ENCODE results near the gene SULT6B1. TPM values are rescaled to one million over a fixed set of nuclear protein-coding genes. Genes with fewer than 3 reads are reported as not detected.
"Not testable (repeated sequence)": the region's sequence is repeated elsewhere in the genome, so short reads cannot be mapped to it uniquely, and the experiment has no call there.

SULT6B1 gene
- total RNA-seq (not detected), total RNA-seq (0 reads per million in 2 donors)

DNA sequence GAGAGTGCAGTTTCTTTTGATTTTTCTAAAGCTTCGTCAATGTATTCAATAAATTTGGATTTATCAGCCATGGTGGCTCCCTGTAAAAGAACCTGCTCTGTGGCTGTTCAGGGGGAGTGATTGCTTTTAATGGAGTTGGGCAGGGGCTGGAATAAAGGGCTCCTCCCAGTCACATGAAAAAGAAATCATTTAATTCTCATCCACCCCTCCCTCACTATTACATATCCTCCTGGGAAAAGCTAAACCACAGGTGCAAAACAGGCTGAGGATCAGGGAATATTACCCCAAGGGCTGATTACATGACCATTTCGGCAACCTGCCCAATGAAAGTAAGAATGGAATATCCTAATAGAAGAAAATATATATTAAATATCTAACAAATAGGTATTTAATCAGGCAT lies at the start of gene SULT6B1:
SULT6B1 (minus strand) TSS at position 101 of the 400 bp plus-strand sequence; CDS start at position 71, 30 bp downstream.
- H3K9me3 ChIP-seq (ENCODE audit: control insufficient read depth, low read length, poor library complexity, severe bottlenecking): no peaks in the 10 kb centered on the region
- no peak within 1 kb of the TSS for H3K27ac Mint-ChIP-seq
- H3K27me3 Mint-ChIP-seq: peaks cover 23% of the 10 kb centered on the region
- H3K4me3 Mint-ChIP-seq: no peak within 1 kb of the TSS
- peaks cover 2% of the 10 kb centered on the region for H3K4me1 Mint-ChIP-seq
- no peak for ATAC-seq
- no peak for DNase-seq
- H3K36me3 Mint-ChIP-seq (ENCODE audit: low read depth): peaks cover 2% of the 10 kb centered on the region

- DNase-seq: no peak
- Mint-ChIP-seq H3K27me3 (no peaks in the 10 kb centered on the region), H3K27ac (no peak overlapping the region), H3K4me3 (no peak overlapping the region), H3K36me3 (ENCODE audit: low read depth) (peaks cover 7% of the 10 kb centered on the region), H3K4me1 (peaks cover 17% of the 10 kb centered on the region)
- no peaks in the 10 kb centered on the region for H3K9me3 ChIP-seq (ENCODE audit: control insufficient read depth, low read length, poor library complexity, severe bottlenecking)
- no peak for ATAC-seq
These were observed 43.9 kb upstream of the SULT6B1 start for GRCh38 chr2:37232131-37232933.

DNA sequence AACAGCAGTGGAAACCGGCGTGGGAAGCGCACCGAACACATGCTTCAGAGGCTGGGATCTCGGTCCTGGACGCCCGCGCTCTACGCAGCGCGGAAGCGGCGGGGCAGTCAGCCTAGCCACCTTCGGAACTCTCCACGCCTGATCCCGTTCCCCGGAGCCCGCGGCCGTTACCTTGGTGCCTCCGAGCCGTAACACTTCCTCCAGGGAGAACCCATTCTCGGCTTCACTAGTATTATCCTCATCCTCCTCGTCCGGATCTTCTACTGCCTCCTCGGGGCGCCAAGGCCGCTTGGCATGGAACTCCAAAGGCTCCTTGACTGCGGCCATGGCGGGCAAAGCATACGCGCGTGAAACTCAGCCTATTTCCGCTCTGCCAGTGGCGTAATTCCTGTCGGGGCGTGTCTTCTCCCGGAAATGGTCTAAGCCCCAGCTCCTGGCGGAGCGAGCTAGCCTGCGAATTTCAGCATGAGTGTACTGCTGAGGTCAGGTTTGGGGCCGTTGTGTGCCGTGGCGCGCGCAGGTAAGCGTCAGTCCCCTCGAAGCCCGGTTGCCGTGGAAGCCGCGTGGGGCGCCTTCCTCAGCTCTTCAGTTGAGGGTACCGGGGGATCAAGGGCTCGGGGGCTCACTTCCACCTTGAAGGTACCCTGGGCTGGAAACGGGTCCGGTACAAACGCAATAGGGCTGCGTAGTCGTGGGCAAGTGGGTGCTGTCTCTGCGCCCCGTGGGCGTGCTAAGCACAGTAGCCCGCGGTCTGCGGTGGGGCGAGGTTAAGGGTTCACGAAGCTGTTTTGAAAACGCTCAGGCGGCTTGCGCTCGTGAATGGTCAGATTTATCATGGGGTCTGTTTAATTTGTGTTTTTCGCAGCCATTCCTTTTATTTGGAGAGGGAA lies 43.0 kb upstream of the SULT6B1 start, which contains the start of the genes CEBPZ and NDUFAF7:
CEBPZ (minus strand) TSS at position 356 of the 890 bp plus-strand sequence; CDS start at position 327, 29 bp downstream.
NDUFAF7 (plus strand) TSS at position 418 of the 890 bp plus-strand sequence; CDS start at position 466, 48 bp downstream.
- Mint-ChIP-seq H3K36me3 (ENCODE audit: low read depth) (peaks cover 11% of the 10 kb centered on the region), H3K4me1 (peaks cover 20% of the 10 kb centered on the region), H3K27me3 (no peaks in the 10 kb centered on the region), H3K4me3 (no peak within 1 kb of the TSS), H3K27ac (no peak within 1 kb of the TSS)
- DNase-seq (peak; percentile 70 to 77 (median 74)), ATAC-seq (peak; percentile 91)
- no peaks in the 10 kb centered on the region for H3K9me3 ChIP-seq (ENCODE audit: control insufficient read depth, low read length, poor library complexity, severe bottlenecking)

DNA sequence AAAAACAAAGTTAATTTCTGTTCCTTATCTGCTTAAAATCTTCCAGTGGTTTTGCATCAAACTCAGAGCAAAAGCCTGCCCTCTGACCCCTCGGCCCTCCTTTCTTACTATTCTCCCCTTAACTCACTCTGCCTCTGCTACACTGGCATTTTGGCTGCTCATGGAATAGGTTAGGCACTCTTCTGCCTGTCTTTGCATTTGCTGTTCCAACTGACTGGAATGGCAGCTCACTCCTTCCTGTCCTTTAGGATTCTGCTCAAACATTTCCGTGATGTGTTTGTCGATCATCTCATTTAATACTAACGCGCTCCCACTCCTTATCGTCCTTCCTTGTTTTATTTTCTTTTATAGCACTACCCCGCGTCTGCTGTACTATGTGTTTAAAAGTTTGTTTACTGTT lies 42.1 kb upstream of the SULT6B1 start:
- H3K27me3 Mint-ChIP-seq: no peaks in the 10 kb centered on the region
- DNase-seq (no peak), ATAC-seq (no peak)
- H3K9me3 ChIP-seq (ENCODE audit: control insufficient read depth, low read length, poor library complexity, severe bottlenecking): no peaks in the 10 kb centered on the region
- peaks cover 23% of the 10 kb centered on the region for H3K4me1 Mint-ChIP-seq
- H3K4me3 Mint-ChIP-seq: no peak overlapping the region
- H3K27ac Mint-ChIP-seq: no peak overlapping the region
- peaks cover 8% of the 10 kb centered on the region for H3K36me3 Mint-ChIP-seq (ENCODE audit: low read depth)

DNA sequence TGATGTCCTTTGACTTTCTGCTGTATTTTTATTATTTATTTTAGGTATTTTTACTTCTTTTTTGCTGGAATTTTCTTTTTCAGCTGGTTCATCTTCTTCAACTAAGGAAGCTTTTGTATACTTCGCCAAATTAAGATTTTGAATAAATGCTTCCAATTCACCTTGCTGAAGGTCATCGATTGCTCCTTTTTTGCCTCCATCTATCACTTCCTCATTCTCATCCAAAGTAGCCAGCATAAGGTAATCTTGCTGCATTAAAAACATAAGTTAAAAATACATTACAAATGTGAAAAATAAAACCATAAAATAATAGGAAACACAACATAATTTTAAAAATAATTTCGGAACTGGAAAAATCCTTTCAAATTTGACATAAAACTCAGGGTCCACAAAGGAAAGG lies 40.3 kb upstream of the SULT6B1 start:
- H3K27ac Mint-ChIP-seq: no peak overlapping the region
- ATAC-seq (no peak), DNase-seq (no peak)
- no peaks in the 10 kb centered on the region for H3K9me3 ChIP-seq (ENCODE audit: control insufficient read depth, low read length, poor library complexity, severe bottlenecking)
- H3K4me3 Mint-ChIP-seq: no peak overlapping the region
- H3K27me3 Mint-ChIP-seq: no peaks in the 10 kb centered on the region
- peaks cover 26% of the 10 kb centered on the region for H3K4me1 Mint-ChIP-seq
- H3K36me3 Mint-ChIP-seq (ENCODE audit: low read depth): peaks cover 6% of the 10 kb centered on the region

DNA sequence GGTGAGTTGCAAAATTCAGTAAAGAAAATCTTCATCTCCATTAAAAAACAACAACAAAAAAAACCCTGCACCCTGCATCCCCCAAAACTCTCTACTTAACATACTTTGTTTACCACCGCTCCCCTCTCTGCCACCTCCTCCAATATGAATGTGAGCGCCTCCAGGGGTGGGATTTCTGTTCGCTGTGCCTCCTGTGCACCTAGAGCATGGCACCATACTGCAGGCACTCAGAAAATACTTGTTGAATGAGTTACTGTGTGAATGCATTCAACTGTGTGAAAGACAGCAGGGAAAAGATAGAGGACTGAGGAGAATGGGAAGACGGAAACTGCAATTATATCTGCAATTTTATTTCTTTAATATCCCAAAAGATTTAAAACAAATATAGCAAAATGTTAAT lies 38.4 kb upstream of the SULT6B1 start:
- Mint-ChIP-seq H3K4me3 (no peak overlapping the region), H3K27me3 (no peaks in the 10 kb centered on the region), H3K27ac (peak overlapping the region; percentile 24), H3K4me1 (peaks cover 37% of the 10 kb centered on the region), H3K36me3 (ENCODE audit: low read depth) (peaks cover 9% of the 10 kb centered on the region)
- DNase-seq: no peak
- H3K9me3 ChIP-seq (ENCODE audit: control insufficient read depth, low read length, poor library complexity, severe bottlenecking): no peaks in the 10 kb centered on the region
- ATAC-seq: no peak

GRCh38 chr2:37225129-37225528 lies 36.7 kb upstream of the SULT6B1 start:
- Mint-ChIP-seq H3K27ac (peak overlapping the region; percentile 37), H3K4me3 (peak overlapping the region; percentile 28), H3K4me1 (peaks cover 37% of the 10 kb centered on the region)
- DNase-seq; ATAC-seq; H3K9me3 ChIP-seq (ENCODE audit: control insufficient read depth, low read length, poor library complexity, severe bottlenecking); H3K27me3 Mint-ChIP-seq; H3K36me3 Mint-ChIP-seq (ENCODE audit: low read depth): not testable (repeated sequence)

DNA sequence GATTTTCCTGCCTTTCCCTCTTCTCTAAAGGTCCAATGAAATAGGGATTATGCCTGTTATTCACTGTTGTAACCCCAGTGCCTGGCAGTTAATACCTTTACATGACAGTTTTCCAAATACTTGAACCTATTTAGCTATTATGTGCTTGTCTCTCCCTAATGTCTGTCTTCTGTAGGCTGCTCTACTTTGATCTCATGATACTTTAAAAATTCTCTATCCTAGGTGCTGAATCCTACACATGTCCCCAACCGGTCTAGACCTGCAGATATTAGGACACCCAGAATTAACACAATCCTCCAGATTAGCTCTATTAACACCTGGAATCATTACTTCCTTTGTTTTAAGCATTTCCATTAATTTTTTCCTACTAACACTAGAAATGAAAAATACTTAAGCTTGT lies 35.6 kb upstream of the SULT6B1 start:
- no peak for ATAC-seq
- peaks cover 33% of the 10 kb centered on the region for H3K4me1 Mint-ChIP-seq
- H3K27me3 Mint-ChIP-seq: no peaks in the 10 kb centered on the region
- peak overlapping the region; percentile 37 for H3K27ac Mint-ChIP-seq
- no peaks in the 10 kb centered on the region for H3K9me3 ChIP-seq (ENCODE audit: control insufficient read depth, low read length, poor library complexity, severe bottlenecking)
- no peak overlapping the region for H3K4me3 Mint-ChIP-seq
- H3K36me3 Mint-ChIP-seq (ENCODE audit: low read depth): peaks cover 9% of the 10 kb centered on the region
- no peak for DNase-seq

DNA sequence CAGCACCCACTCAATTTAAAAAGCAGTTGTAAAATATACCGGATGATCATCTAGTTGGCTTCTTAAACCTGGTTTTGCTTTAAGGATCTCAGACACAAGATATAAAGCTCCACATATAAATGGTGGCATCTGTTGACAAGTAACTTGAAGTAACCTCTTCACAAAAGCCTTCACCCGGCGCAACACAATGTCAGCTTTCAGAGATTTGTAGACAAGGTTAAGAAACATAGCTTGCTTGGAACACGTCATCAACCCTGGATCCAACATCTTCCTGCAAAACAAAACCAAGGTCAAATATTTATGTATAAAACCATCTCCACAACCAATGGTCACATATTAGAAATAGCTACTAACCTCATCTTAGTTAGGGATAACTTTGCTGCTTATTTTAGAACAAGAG lies 34.7 kb upstream of the SULT6B1 start:
- Mint-ChIP-seq H3K4me3 (no peak overlapping the region), H3K36me3 (ENCODE audit: low read depth) (peaks cover 9% of the 10 kb centered on the region), H3K27me3 (no peaks in the 10 kb centered on the region), H3K4me1 (peaks cover 33% of the 10 kb centered on the region), H3K27ac (peak overlapping the region; percentile 17)
- DNase-seq: no peak
- H3K9me3 ChIP-seq (ENCODE audit: control insufficient read depth, low read length, poor library complexity, severe bottlenecking): no peaks in the 10 kb centered on the region
- no peak for ATAC-seq

- DNase-seq (no peak), ATAC-seq (no peak)
- H3K27ac Mint-ChIP-seq: no peak overlapping the region
- peaks cover 13% of the 10 kb centered on the region for H3K4me1 Mint-ChIP-seq
- H3K36me3 Mint-ChIP-seq (ENCODE audit: low read depth): peaks cover 3% of the 10 kb centered on the region
- no peaks in the 10 kb centered on the region for H3K27me3 Mint-ChIP-seq
- H3K9me3 ChIP-seq (ENCODE audit: control insufficient read depth, low read length, poor library complexity, severe bottlenecking): no peaks in the 10 kb centered on the region
- H3K4me3 Mint-ChIP-seq: no peak overlapping the region
These were observed 30.6 kb upstream of the SULT6B1 start for GRCh38 chr2:37219046-37219445.

- Mint-ChIP-seq H3K27ac (peak overlapping the region; percentile 45), H3K4me1 (peaks cover 3% of the 10 kb centered on the region), H3K4me3 (no peak overlapping the region), H3K36me3 (ENCODE audit: low read depth) (peaks cover 12% of the 10 kb centered on the region), H3K27me3 (no peaks in the 10 kb centered on the region)
- no peak for ATAC-seq
- no peaks in the 10 kb centered on the region for H3K9me3 ChIP-seq (ENCODE audit: control insufficient read depth, low read length, poor library complexity, severe bottlenecking)
- no peak for DNase-seq
These were observed 26.8 kb upstream of the SULT6B1 start for GRCh38 chr2:37215250-37215649.

DNA sequence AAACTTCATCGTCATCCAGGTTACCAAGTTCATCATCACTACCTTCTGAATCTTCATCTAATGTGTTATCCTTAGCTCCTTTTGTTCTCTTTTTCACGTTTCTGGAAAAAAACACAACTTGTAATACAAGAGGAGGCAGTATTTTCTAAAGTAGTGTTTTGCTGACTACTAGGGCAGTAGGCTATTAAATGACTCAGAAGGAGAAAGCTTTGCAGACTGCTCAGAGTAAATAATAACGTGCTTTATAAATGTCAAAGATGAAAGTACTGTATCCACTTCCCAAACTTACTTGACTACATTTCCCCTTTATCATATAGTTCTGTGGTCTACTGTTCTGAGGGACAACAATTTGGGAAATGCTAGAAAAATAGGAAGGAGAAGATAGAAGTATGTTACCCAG lies 23.5 kb upstream of the SULT6B1 start:
- no peaks in the 10 kb centered on the region for H3K9me3 ChIP-seq (ENCODE audit: control insufficient read depth, low read length, poor library complexity, severe bottlenecking)
- Mint-ChIP-seq H3K4me3 (no peak overlapping the region), H3K4me1 (peaks cover 5% of the 10 kb centered on the region), H3K27ac (no peak overlapping the region), H3K36me3 (ENCODE audit: low read depth) (peaks cover 29% of the 10 kb centered on the region), H3K27me3 (no peaks in the 10 kb centered on the region)
- ATAC-seq (no peak), DNase-seq (no peak)

GRCh38 chr2:37211212-37211611 lies 22.7 kb upstream of the SULT6B1 start:
- peaks cover 32% of the 10 kb centered on the region for H3K36me3 Mint-ChIP-seq (ENCODE audit: low read depth)
- H3K27ac Mint-ChIP-seq: peak overlapping the region; percentile 12
- H3K4me1 Mint-ChIP-seq: peaks cover 5% of the 10 kb centered on the region
- no peaks in the 10 kb centered on the region for H3K27me3 Mint-ChIP-seq
- DNase-seq (no peak), ATAC-seq (no peak)
- no peaks in the 10 kb centered on the region for H3K9me3 ChIP-seq (ENCODE audit: control insufficient read depth, low read length, poor library complexity, severe bottlenecking)
- H3K4me3 Mint-ChIP-seq: no peak overlapping the region

Data from T-helper 17 cell (primary cell).